Mesothelial cell of epicardium (in vitro differentiated cells): ENCODE measurements around the gene ITGB7. TPM values are rescaled to one million over a fixed set of nuclear protein-coding genes. Genes with fewer than 3 reads are reported as not detected.
A peak's percentile ranks its signal among the peaks of the same experiment; 100 is the strongest.

Experiments used
- DNase-seq, 2 experiments: peaks; one replicate each; pipeline ENCODE4 v3.0.0; 2021; ENCODE audit warnings: low spot score in 2 of 2; ENCODE audit not compliant: unreplicated experiment in 2 of 2
- H3K27ac Mint-ChIP-seq: 2 replicates; pipeline ENCODE4 v1.8.0; 2021; ENCODE audit warnings: mixed read lengths
- H3K27me3 Mint-ChIP-seq: 2 replicates; pipeline ENCODE4 v1.8.0; 2021; ENCODE audit warnings: low read depth, mixed read lengths
- H3K36me3 Mint-ChIP-seq: 2 replicates; pipeline ENCODE4 v1.8.0; 2021; ENCODE audit warnings: mixed read lengths
- H3K4me1 Mint-ChIP-seq: 2 replicates; pipeline ENCODE4 v1.8.0; 2021; ENCODE audit warnings: mixed read lengths
- H3K4me3 Mint-ChIP-seq: 2 replicates; pipeline ENCODE4 v1.8.0; 2021; ENCODE audit warnings: mild to moderate bottlenecking, moderate library complexity, mixed read lengths
- H3K9me3 Mint-ChIP-seq: 2 replicates; pipeline ENCODE4 v1.8.0; 2021; ENCODE audit warnings: mixed read lengths
- total RNA-seq: library from RNA; stranded (reverse); gene quantifications from 3 replicates; pipeline ENCODE4 v1.2.1, GENCODE V29; 2021
- TF ChIP-seq, protein P1 (sequence below): fragments of 200-600 bp; sonication (generic); IDR thresholded peaks from one replicate; pipeline ENCODE4 v1.5.0; 2021; ENCODE audit warnings: antibody characterized with exemption; ENCODE audit not compliant: unreplicated experiment

The ITGB7 gene
- total RNA-seq, 1 donor from 2014 or later: 4.9 TPM

DNA sequence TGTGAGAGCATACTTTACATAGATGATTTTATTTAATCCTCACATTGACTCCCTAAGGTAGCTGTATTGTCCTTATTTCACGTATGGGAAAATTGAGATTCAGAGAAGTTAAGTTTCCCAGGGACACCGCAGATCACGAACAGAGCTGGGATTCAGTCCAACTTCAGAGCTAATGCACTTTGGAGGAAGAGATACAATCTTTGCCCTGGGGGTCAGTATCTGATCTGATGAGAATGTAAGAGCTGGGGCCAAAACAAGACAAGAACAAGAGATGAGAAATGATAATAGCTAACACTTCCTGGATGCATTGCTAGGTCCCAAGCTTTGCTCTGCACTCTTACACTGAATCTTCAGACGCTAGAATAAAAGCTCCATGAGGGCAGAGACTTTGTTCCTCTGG is 20.3 kb downstream of the ITGB7 start:
- no peaks in the 10 kb centered on the region for H3K9me3 Mint-ChIP-seq
- no peak overlapping the region for H3K27ac Mint-ChIP-seq
- no peaks in the 10 kb centered on the region for H3K27me3 Mint-ChIP-seq
- DNase-seq: no peak
- TF ChIP-seq, protein P1, sequence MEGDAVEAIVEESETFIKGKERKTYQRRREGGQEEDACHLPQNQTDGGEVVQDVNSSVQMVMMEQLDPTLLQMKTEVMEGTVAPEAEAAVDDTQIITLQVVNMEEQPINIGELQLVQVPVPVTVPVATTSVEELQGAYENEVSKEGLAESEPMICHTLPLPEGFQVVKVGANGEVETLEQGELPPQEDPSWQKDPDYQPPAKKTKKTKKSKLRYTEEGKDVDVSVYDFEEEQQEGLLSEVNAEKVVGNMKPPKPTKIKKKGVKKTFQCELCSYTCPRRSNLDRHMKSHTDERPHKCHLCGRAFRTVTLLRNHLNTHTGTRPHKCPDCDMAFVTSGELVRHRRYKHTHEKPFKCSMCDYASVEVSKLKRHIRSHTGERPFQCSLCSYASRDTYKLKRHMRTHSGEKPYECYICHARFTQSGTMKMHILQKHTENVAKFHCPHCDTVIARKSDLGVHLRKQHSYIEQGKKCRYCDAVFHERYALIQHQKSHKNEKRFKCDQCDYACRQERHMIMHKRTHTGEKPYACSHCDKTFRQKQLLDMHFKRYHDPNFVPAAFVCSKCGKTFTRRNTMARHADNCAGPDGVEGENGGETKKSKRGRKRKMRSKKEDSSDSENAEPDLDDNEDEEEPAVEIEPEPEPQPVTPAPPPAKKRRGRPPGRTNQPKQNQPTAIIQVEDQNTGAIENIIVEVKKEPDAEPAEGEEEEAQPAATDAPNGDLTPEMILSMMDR: no peak
- H3K36me3 Mint-ChIP-seq: peaks cover 41% of the 10 kb centered on the region
- H3K4me3 Mint-ChIP-seq: no peak overlapping the region
- H3K4me1 Mint-ChIP-seq: peaks cover 38% of the 10 kb centered on the region

DNA sequence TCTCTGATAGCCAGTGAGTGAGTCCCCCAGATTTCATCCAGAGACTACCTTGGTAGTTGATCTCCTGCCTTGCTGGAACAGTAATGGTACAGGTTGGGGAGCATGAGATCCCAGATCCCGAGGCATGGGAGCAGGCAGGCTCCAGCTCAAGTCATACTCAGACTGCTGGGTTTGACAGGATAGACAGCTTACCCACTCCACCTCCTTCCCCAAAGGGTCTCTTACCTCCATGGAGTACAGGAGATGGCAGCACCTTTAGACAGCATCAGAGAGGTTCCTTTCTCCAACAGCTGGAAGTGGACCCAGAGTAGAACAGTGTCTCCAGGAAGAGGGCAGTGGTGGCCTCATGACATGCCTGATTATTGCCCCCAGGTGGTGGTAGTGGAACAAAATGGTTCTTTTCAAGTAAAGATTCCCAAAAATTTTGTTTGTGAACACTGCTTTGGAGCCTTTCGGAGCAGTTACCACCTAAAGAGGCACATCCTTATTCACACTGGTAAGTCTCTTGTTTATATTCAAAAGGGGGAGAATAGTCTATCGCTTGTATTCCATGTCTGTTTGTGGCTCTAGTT is 21.4 kb downstream of the ITGB7 start:
- TF ChIP-seq, protein P1: no peak
- Mint-ChIP-seq H3K36me3 (peaks cover 41% of the 10 kb centered on the region), H3K27ac (no peak overlapping the region), H3K9me3 (no peaks in the 10 kb centered on the region), H3K4me1 (peaks cover 44% of the 10 kb centered on the region), H3K27me3 (no peaks in the 10 kb centered on the region), H3K4me3 (no peak overlapping the region)
- no peak for DNase-seq

DNA sequence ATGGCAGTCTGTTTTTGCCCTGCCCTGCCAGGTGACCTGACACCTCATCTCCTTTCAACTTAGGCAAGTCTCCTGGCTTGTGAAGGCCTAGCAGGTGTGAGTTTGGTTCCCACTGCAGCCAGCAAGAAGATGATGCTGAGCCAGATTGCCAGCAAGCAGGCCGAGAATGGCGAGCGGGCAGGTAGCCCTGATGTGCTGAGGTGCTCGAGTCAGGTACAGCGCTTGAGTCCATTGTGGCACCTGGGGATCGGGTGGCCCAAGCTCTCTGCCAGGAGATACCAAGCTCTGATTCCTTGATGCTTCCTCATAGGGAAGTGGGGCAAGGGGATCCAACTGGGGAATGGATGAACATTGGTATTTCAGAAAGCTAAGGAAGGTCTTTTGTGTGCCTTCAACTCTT is 22.2 kb downstream of the ITGB7 start:
- H3K9me3 Mint-ChIP-seq: no peaks in the 10 kb centered on the region
- no peak overlapping the region for H3K4me3 Mint-ChIP-seq
- H3K36me3 Mint-ChIP-seq: peaks cover 41% of the 10 kb centered on the region
- H3K27ac Mint-ChIP-seq: no peak overlapping the region
- peaks cover 43% of the 10 kb centered on the region for H3K4me1 Mint-ChIP-seq
- DNase-seq: no peak
- TF ChIP-seq, protein P1: no peak
- no peaks in the 10 kb centered on the region for H3K27me3 Mint-ChIP-seq

DNA sequence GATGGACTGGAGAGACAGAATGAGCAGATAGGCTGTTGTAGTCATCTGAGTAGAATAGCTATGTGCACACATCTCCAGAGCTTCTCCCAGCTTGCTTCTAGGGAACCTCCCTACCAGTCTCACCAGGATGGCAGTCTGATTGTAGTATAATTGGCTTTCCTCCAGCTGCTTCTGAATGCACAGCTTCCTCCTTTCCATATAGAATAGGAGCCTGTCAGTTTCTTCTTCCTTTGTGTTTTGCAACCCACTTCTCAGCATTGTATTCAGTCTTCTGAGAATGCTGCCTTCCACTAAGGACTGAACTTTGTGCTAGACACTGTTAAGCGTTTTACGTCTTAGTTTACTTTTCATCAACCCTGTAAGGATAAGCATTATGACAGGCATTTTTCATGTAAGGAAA is 24.1 kb downstream of the ITGB7 start:
- Mint-ChIP-seq H3K36me3 (peaks cover 41% of the 10 kb centered on the region), H3K4me3 (peak overlapping the region; percentile 82), H3K27me3 (no peaks in the 10 kb centered on the region), H3K9me3 (no peaks in the 10 kb centered on the region), H3K4me1 (peaks cover 53% of the 10 kb centered on the region), H3K27ac (peak overlapping the region; percentile 88)
- no peak for DNase-seq
- TF ChIP-seq, protein P1: no peak

DNA sequence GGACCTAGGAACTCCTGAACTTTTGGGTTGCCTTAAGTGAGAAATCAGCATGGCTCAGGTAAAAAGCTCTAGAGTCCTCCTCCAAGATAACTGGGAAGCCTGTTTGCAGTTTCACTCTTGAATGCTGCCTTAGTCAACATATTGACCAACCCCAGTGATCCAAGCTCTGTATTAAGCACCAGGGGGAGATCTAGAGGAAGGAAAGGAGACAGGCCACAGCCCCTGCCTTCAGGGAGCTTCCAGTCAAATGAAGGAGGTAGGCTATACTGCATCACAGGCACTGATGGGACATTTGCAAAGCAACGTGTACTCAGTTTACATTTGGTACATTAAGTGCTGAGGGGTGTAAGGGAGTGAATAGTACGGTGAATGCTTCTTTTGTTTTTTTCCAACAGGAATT is 25.1 kb downstream of the ITGB7 start:
- H3K27ac Mint-ChIP-seq: peak overlapping the region; percentile 88
- no peaks in the 10 kb centered on the region for H3K9me3 Mint-ChIP-seq
- peaks cover 57% of the 10 kb centered on the region for H3K4me1 Mint-ChIP-seq
- H3K36me3 Mint-ChIP-seq: peaks cover 32% of the 10 kb centered on the region
- peak overlapping the region; percentile 82 for H3K4me3 Mint-ChIP-seq
- no peaks in the 10 kb centered on the region for H3K27me3 Mint-ChIP-seq
- TF ChIP-seq, protein P1: no peak
- no peak for DNase-seq
